Natural killer cell (primary cell): ENCODE measurements around the gene WDR93. TPM values are rescaled to one million over a fixed set of nuclear protein-coding genes. Genes with fewer than 3 reads are reported as not detected.
A peak's percentile ranks its signal among the peaks of the same experiment; 100 is the strongest.

Source experiments
- ATAC-seq, 3 donors: fragments of 150-1000 bp in 2 of 3; fragments of 200-7000 bp in 1 of 3; cut with Tn5 transposase; 1 replicate in 1 of 3; 2 replicates in 2 of 3; pipeline ENCODE4 v1.10.0; 2021; ENCODE audit warnings: mild to moderate bottlenecking in 2 of 3, moderate library complexity in 2 of 3
- DNase-seq, 2 donors: peaks; one replicate each; pipeline versions ENCODE4 v3.0.0 to v3.0.0-alpha.2; 2013 to 2021; ENCODE audit warnings: mixed read lengths in 1 of 2
- H3K27ac ChIP-seq: one replicate; pipeline ENCODE4 v1.5.1; 2013; ENCODE audit warnings: mild to moderate bottlenecking, low read length
- H3K27me3 ChIP-seq: one replicate; pipeline ENCODE4 v1.6.1; 2013; ENCODE audit warnings: low read length; ENCODE audit not compliant: control insufficient read depth, insufficient read depth
- H3K36me3 ChIP-seq: one replicate; pipeline ENCODE4 v1.6.1; 2013; ENCODE audit warnings: low read length; ENCODE audit not compliant: control insufficient read depth, insufficient read depth
- H3K4me1 ChIP-seq: one replicate; pipeline ENCODE4 v1.6.1; 2013; ENCODE audit warnings: low read length; ENCODE audit not compliant: control insufficient read depth, insufficient read depth
- H3K4me3 ChIP-seq: one replicate; pipeline ENCODE4 v1.5.1; 2013; ENCODE audit warnings: low read length
- H3K9me3 ChIP-seq: one replicate; pipeline ENCODE4 v1.6.1; 2013; ENCODE audit warnings: low read length; ENCODE audit not compliant: control insufficient read depth, insufficient read depth
- H3K27ac Mint-ChIP-seq, 2 donors: one replicate each; pipeline ENCODE4 v1.8.0; 2022; ENCODE audit warnings: mild to moderate bottlenecking in 2 of 2, mixed read lengths in 2 of 2, moderate library complexity in 1 of 2
- H3K27me3 Mint-ChIP-seq, 2 donors: one replicate each; pipeline ENCODE4 v1.8.0; 2022; ENCODE audit warnings: low read depth in 2 of 2, mixed read lengths in 2 of 2
- H3K36me3 Mint-ChIP-seq: one replicate; pipeline ENCODE4 v1.8.0; 2022; ENCODE audit warnings: mixed read lengths
- H3K4me1 Mint-ChIP-seq, 2 donors: one replicate each; pipeline ENCODE4 v1.8.0; 2022; ENCODE audit warnings: mixed read lengths in 2 of 2
- H3K4me3 Mint-ChIP-seq: one replicate; pipeline ENCODE4 v1.8.0; 2022; ENCODE audit warnings: mild to moderate bottlenecking, moderate library complexity, mixed read lengths
- H3K9me3 Mint-ChIP-seq, 2 donors: one replicate each; pipeline ENCODE4 v1.8.0; 2022; ENCODE audit warnings: mixed read lengths in 2 of 2
- CTCF ChIP-seq: fragments of 200-600 bp; IDR thresholded peaks from one replicate; pipeline ENCODE4 v1.8.0; 2022; ENCODE audit warnings: antibody characterized with exemption
- WGBS: methylation state at CpG from one replicate; pipeline ENCODE4 v1.1.7; 2013; ENCODE audit warnings: missing lambda C conversion rate; ENCODE audit not compliant: insufficient coverage; 5-methylcytosine and 5-hydroxymethylcytosine counted together
- intact Hi-C: fragments of 100-400 bp; cut with micrococcal nuclease; formaldehyde crosslinking; loops from one replicate; pipeline ENCODE4 v1.14.2; 2022
- total RNA-seq, 4 donors: library from RNA; stranded (reverse); fragments of 120-200 nt in 1 of 4; gene quantifications; one replicate each; pipeline versions ENCODE4 v1.2.3 to v1.2.4, GENCODE V29; 2013 to 2022

The WDR93 gene
- total RNA-seq, 3 donors from 2014 or later (not counting 1 experiment from before 2014, with no cell fraction given) = 0.25 to 0.38 TPM; not detected in 1

DNA sequence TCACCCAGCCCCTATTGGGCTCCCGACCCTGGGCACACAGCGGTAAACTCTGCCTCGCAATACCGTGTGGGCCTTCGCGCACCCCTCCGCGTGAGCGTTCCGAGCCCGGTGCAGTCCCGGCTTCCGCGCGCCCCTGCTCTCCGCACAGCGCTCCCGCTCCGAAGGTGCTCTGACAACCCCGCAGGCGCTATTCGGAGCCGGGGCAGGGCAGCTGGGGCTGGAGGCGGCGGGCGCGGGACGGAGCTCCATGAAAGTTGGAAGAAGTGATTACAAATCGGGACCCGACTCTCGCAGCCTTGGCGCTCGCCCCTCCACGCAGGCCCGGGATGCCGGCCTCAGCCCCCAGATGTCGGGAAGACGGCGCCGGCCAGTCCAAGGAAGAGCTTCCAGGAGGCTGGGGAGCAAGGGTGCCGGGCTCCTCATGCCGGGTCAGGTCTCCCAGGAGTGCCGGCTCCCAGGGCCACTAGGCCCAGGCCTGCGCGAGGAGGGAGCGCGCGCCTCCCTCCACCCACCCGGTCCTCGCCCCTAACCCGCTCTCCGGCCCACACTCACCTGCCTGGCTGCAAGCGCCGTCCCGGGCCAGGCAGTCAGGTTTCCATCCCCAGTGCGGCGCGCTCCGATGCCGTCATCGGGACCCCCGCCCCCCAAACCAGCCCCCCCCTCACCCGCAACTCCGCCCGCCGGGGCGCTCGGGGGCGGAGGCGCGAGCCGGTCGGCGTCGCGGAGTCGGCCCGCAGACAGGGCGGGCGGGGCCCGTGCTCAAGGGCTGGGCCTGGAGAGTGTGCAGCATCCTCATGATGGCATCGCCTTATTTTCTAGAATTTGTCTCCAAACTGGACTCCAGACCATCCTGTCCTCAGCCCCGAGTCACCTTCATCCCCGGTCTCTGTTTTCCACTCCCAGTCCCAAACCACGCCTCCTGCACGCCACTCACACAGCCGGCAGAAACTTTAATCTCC is 35.5 kb upstream of the WDR93 start, which contains the start of gene KIF7:
TSS of gene KIF7 (minus strand) at position 621 of the 959 bp plus-strand sequence. CDS start 2,537 bp downstream, outside the sequence.
- no peaks in the 10 kb centered on the region for H3K9me3 ChIP-seq
- no peak within 1 kb of the TSS for H3K27ac ChIP-seq
- peak within 1 kb of the TSS; percentile 28 for H3K4me3 ChIP-seq
- TF ChIP-seq CTCF = no peak
- no peak within 1 kb of the TSS for H3K27ac Mint-ChIP-seq
- no peaks in the 10 kb centered on the region for H3K36me3 ChIP-seq
- peaks cover 16% of the 10 kb centered on the region for H3K4me1 ChIP-seq
- 2% methylated on average over 86 of the region's 87 CpGs for WGBS
- intact Hi-C loops = no loop called here
- H3K36me3 Mint-ChIP-seq = no peaks in the 10 kb centered on the region
- peak in 1 of 2 donors; percentile 15 for DNase-seq
- peaks cover 11 to 35% of the 10 kb centered on the region in 2 donors for H3K27me3 Mint-ChIP-seq
- H3K4me3 Mint-ChIP-seq = peak within 1 kb of the TSS; percentile 87
- H3K27me3 ChIP-seq = peaks cover 7% of the 10 kb centered on the region
- peak; percentile 66 to 91 (median 91) for ATAC-seq
- no peaks in the 10 kb centered on the region for H3K9me3 Mint-ChIP-seq
- H3K4me1 Mint-ChIP-seq = peaks cover 6 to 14% of the 10 kb centered on the region in 2 donors

DNA sequence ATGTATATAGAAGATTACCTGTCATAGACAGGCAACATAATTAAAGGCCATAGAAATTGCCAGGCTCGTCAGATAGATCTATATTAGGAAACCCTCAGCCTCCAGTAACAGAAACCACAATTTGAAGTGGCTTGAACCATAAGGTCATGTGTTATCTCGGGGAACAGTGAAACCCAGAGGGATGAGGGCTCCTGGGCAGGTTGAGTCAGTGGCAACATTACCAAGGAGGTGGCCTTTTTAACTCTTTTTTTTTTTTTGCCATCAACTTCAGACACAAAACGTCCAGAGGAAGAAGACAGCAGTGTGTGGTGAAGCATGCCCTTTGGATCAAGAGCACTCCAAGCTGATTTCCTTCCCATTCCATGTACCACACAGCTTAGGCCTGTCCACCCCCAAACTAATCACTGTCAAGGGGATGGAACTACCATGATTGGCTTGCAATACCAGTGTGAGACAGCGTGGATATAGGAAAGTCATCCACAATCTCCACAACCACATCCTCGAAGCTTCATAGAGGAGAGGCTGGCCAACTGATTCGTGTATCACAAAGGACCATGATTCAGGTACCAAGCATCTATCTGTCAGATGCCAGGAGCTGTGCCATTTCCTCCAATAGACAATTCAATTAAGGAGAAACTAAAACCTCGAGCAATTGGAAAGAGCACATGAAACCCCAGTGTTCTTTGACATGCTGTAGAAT is 34.3 kb upstream of the WDR93 start:
- H3K36me3 ChIP-seq = no peaks in the 10 kb centered on the region
- Mint-ChIP-seq H3K9me3 (no peaks in the 10 kb centered on the region), H3K27me3 (peaks cover 18 to 42% of the 10 kb centered on the region in 2 donors), H3K27ac (no peak overlapping the region), H3K4me1 (peaks cover 6 to 14% of the 10 kb centered on the region in 2 donors), H3K4me3 (peak overlapping the region; percentile 87), H3K36me3 (no peaks in the 10 kb centered on the region)
- H3K4me3 ChIP-seq = no peak overlapping the region
- intact Hi-C loops = no loop called here
- no peaks in the 10 kb centered on the region for H3K9me3 ChIP-seq
- H3K4me1 ChIP-seq = peaks cover 16% of the 10 kb centered on the region
- 53% methylated on average over 7 of the region's 7 CpGs for WGBS
- H3K27ac ChIP-seq = no peak overlapping the region
- no peak for TF ChIP-seq CTCF
- ATAC-seq (no peak), DNase-seq (no peak)
- peaks cover 9% of the 10 kb centered on the region for H3K27me3 ChIP-seq

DNA sequence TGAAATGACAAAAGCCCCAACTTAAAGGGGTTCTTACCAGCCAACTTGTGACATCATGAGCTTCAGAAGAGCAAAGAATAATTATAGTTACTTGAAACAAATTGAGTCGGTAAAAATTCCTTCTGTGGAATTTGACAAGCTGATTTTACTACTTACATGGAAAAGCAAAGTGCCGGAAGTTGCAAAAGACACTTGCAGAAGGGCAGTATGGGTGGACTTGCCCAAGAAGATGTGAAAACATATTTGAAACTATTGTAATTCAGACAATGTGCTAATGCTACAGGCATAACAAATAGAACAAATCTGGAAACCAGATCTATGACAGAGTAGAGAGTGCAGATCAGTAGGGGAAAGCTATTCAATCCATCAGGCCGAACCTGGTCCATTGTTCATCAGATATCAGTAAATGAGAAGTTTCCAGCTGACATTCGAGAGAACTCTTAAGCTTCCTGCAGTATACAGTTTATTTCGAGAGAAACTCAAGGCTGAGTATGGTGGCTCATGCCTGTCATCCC is 32.9 kb upstream of the WDR93 start:
- H3K27me3 Mint-ChIP-seq = peaks cover 18 to 42% of the 10 kb centered on the region in 2 donors

More for the DNA sequence above, 32.9 kb upstream of the WDR93 start:
- Histone ChIP-seq H3K4me1 (peaks cover 16% of the 10 kb centered on the region), H3K27ac (no peak overlapping the region), H3K9me3 (no peaks in the 10 kb centered on the region), H3K36me3 (no peaks in the 10 kb centered on the region), H3K4me3 (no peak overlapping the region), H3K27me3 (peaks cover 9% of the 10 kb centered on the region)
- Mint-ChIP-seq H3K36me3 (no peaks in the 10 kb centered on the region), H3K4me1 (peaks cover 6 to 14% of the 10 kb centered on the region in 2 donors), H3K9me3 (no peaks in the 10 kb centered on the region), H3K27ac (no peak overlapping the region), H3K4me3 (no peak overlapping the region)
- TF ChIP-seq CTCF = no peak
- DNase-seq = no peak
- WGBS = 90% methylated on average over 5 of the region's 5 CpGs
- intact Hi-C loops = no loop called here
- ATAC-seq = no peak
